Transverse colon (tissue), 4 donors: ENCODE results near the gene SEMA4D. TPM values are rescaled to one million over a fixed set of nuclear protein-coding genes. Genes with fewer than 3 reads are reported as not detected.
A peak's percentile ranks its signal among the peaks of the same experiment; 100 is the strongest.

Experiments
- DNase-seq: peaks from one replicate; pipeline ENCODE4 v3.0.0-alpha.2; 2019
- H3K27ac ChIP-seq, 4 donors: fragments of 200-600 bp; sonication (generic); 2 replicates each; pipeline ENCODE4 v1.5.1; 2016 to 2018; ENCODE audit warnings: inconsistent platforms in 4 of 4
- H3K27me3 ChIP-seq: fragments of 200-600 bp; sonication (generic); 2 replicates; pipeline ENCODE4 v1.5.1; 2017; ENCODE audit warnings: inconsistent platforms
- H3K36me3 ChIP-seq, 4 donors: fragments of 200-600 bp; sonication (generic); 2 replicates each; pipeline ENCODE4 v1.5.1; 2017 to 2019; ENCODE audit warnings: inconsistent platforms in 4 of 4
- H3K4me1 ChIP-seq, 4 donors: fragments of 200-600 bp; sonication (generic); 2 replicates each; pipeline ENCODE4 v1.5.1; 2017 to 2020; ENCODE audit warnings: inconsistent platforms in 4 of 4
- H3K4me3 ChIP-seq, 4 donors: fragments of 200-600 bp; sonication (generic); 1 replicate in 1 of 4; 2 replicates in 3 of 4; pipeline versions ENCODE4 v1.5.1 to v1.6.1; 2017 to 2019; ENCODE audit warnings: inconsistent platforms in 4 of 4
- H3K9me3 ChIP-seq, 2 donors: fragments of 200-600 bp; sonication (generic); 2 replicates each; pipeline ENCODE4 v1.5.1; 2017 to 2019; ENCODE audit warnings: inconsistent platforms in 2 of 2
- CTCF ChIP-seq, 5 experiments: fragments of 200-600 bp in 3 of 5; fragments of 450-650 bp in 2 of 5; sonication (generic) in 3 of 5; IDR thresholded peaks; 1 replicate in 2 of 5; 2 replicates in 3 of 5; pipeline ENCODE4 v1.5.1; 2016 to 2017; ENCODE audit warnings: antibody characterized with exemption in 5 of 5, inconsistent platforms in 3 of 5, mild to moderate bottlenecking in 2 of 5, moderate library complexity in 1 of 5
- EP300 ChIP-seq: sonication (generic); formaldehyde crosslinking; IDR thresholded peaks from one replicate; pipeline ENCODE4 v1.6.1; 2017; ENCODE audit warnings: antibody characterized with exemption, low read depth
- POLR2A ChIP-seq: fragments of 450-650 bp; IDR thresholded peaks from one replicate; pipeline ENCODE4 v1.6.1; 2016; ENCODE audit warnings: antibody characterized with exemption, mild to moderate bottlenecking, moderate library complexity
- POLR2AphosphoS5 ChIP-seq, 3 donors: sonication (generic); formaldehyde crosslinking; IDR thresholded peaks; one replicate each; pipeline ENCODE4 v1.6.1; 2016; ENCODE audit warnings: antibody characterized with exemption in 3 of 3
- WGBS, 2 donors: methylation state at CpG; one replicate each; pipeline ENCODE4 v1.1.5; 2018; ENCODE audit warnings: low coverage in 1 of 2; 5-methylcytosine and 5-hydroxymethylcytosine counted together
- in situ Hi-C, 4 donors: fragments of 200-750 bp; cut with MboI; loops; one replicate each; pipeline versions ENCODE4 v1.15.0 to v1.15.1; 2017; ENCODE audit warnings: low sequenced_read_pairs in 3 of 4, low pct_ligation_motif_present in 1 of 4, low pct_unique_long_range_greater_than_20kb in 1 of 4
- intact Hi-C: fragments of 100-400 bp; cut with DNase I; formaldehyde crosslinking; loops from one replicate; pipeline ENCODE4 v1.15.1; 2023; ENCODE audit warnings: low total_unique reads
- total RNA-seq, 4 donors: library from RNA; depleted of rRNA; stranded (reverse); fragments of >200 nt; gene quantifications; one replicate each; pipeline ENCODE4 v1.1.0, GENCODE V29; 2016

Gene SEMA4D
- total RNA-seq, 4 donors from 2014 or later, result 8.7 to 29.1 (median 14.5) TPM

GRCh38 chr9:89471390-89471789 lies 26.5 kb downstream of the SEMA4D start:
- 89% methylated on average over 3 of the region's 3 CpGs; no CpG with 5 or more reads in 1 of the 2 donors for WGBS, 2 donors
- intact Hi-C loops (no loop called here), in situ Hi-C loops (no loop called here)
- H3K27me3 ChIP-seq, result no peaks in the 10 kb centered on the region
- DNase-seq, result no peak
- no peaks in the 10 kb centered on the region for H3K36me3 ChIP-seq
- TF ChIP-seq EP300, result no peak
- no peak for TF ChIP-seq POLR2A
- TF ChIP-seq CTCF (IDR thresholded peaks at IDR 0.05), result no peak
- TF ChIP-seq POLR2AphosphoS5 (IDR thresholded peaks at IDR 0.05), result no peak
- no peaks in the 10 kb centered on the region for H3K9me3 ChIP-seq
- no peak overlapping the region for H3K27ac ChIP-seq
- no peak overlapping the region for H3K4me3 ChIP-seq
- peaks cover 3 to 34% (median 13%) of the 10 kb centered on the region in 4 donors for H3K4me1 ChIP-seq

DNA sequence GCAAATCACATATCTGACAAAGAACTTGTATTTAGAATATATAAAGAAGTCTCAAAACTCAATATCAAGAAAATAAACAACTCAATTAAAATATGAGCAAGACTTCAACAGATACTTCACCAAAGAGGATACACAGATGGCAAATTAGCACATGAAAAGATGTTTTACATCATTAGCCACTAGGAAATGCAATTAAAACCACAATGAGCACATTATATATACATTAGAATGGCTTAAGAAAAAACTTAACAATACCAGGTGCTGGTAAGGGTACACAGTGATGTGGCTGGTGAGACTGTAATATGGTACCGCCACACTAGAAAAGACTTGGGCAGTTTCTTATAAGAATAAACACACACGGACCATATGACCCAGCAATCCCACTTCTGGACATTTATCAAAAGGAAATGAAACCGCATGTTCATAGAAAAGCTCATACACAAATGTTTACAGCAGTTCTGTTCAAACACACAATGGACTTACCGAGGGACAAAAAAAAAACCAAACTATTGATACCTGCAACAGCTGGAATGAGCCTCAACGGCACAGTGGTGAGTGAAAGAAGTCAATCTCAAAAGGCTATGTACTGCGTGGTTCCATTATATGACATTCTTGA lies 27.6 kb downstream of the SEMA4D start:
- no peak for DNase-seq
- no peak for TF ChIP-seq CTCF (IDR thresholded peaks at IDR 0.05)
- H3K27ac ChIP-seq, result peak overlapping the region in 2 of 4 donors; percentile 29 to 53
- peaks cover 3 to 34% (median 13%) of the 10 kb centered on the region in 4 donors for H3K4me1 ChIP-seq
- H3K9me3 ChIP-seq, result no peaks in the 10 kb centered on the region
- no peak overlapping the region for H3K4me3 ChIP-seq
- 51 to 55% methylated on average over 4 to 6 of the region's 6 CpGs for WGBS, 2 donors
- intact Hi-C loops (no loop called here), in situ Hi-C loops (no loop called here)
- no peaks in the 10 kb centered on the region for H3K36me3 ChIP-seq
- no peaks in the 10 kb centered on the region for H3K27me3 ChIP-seq

GRCh38 chr9:89469003-89469402 lies 28.9 kb downstream of the SEMA4D start:
- intact Hi-C loops, result no loop called here
- no peaks in the 10 kb centered on the region for H3K9me3 ChIP-seq
- peaks cover 0 to 24% (median 2%) of the 10 kb centered on the region in 4 donors for H3K4me1 ChIP-seq
- no peaks in the 10 kb centered on the region for H3K36me3 ChIP-seq
- H3K4me3 ChIP-seq, result no peak overlapping the region
- in situ Hi-C loops, result no loop called here
- TF ChIP-seq POLR2AphosphoS5 (IDR thresholded peaks at IDR 0.05) (no peak), POLR2A (no peak), EP300 (no peak), CTCF (IDR thresholded peaks at IDR 0.05) (no peak)
- 68% methylated on average over 1 of the region's 1 CpG; no CpG with 5 or more reads in 1 of the 2 donors for WGBS, 2 donors
- no peaks in the 10 kb centered on the region for H3K27me3 ChIP-seq
- no peak for DNase-seq
- H3K27ac ChIP-seq, result peak overlapping the region in 2 of 4 donors; percentile 29 to 53

DNA sequence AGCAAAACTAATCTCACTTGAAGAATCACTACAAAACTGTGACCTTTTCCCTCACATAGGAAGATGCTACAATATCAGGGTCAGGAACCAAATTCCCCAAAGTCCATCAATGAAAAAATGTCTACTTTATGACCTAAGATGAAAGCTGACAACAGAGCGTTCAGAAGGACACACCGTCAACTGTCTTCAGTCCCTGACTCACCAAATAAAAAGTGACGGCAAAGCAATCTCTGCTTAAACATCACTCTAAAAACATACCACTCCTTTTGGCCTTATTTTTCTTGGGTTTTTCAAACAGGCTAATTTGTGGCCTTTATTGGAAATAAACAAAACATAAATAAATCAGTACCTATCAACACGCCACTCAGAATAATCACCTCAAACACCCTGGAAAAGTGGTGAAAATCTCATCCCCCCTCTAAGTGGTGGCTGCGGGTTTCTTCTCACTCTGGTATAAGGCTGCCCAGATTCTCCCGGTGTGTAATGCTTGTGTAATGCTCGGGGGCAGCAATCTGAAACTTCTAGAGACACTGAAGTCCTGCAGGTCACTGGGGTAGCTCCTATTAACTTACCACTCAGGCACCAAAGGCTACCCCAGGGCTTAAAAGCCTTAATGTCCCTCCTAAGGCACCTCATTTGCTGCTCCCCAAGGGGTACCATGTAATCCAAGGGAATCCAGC lies 29.5 kb downstream of the SEMA4D start:
- Histone ChIP-seq H3K4me1 (peaks cover 0 to 21% (median 0%) of the 10 kb centered on the region in 4 donors), H3K9me3 (no peaks in the 10 kb centered on the region), H3K27me3 (no peaks in the 10 kb centered on the region), H3K27ac (peak overlapping the region in 2 of 4 donors; percentile 29 to 53), H3K4me3 (no peak overlapping the region), H3K36me3 (no peaks in the 10 kb centered on the region)
- 83 to 85% methylated on average over 4 to 7 of the region's 7 CpGs for WGBS, 2 donors
- in situ Hi-C loops, result no loop called here
- TF ChIP-seq POLR2AphosphoS5 (IDR thresholded peaks at IDR 0.05) (no peak), CTCF (IDR thresholded peaks at IDR 0.05) (no peak), POLR2A (no peak), EP300 (no peak)
- DNase-seq, result no peak
- intact Hi-C loops, result no loop called here
